NOMO-1 (cell line): ENCODE measurements around the gene LUZP1.
"Not testable (repeated sequence)": the region's sequence is repeated elsewhere in the genome, so short reads cannot be mapped to it uniquely, and the experiment has no call there.

Experiments used
- DNase-seq, 2 experiments: peaks; one replicate each; lab custom pipeline; 2025; ENCODE audit not compliant: unreplicated experiment in 2 of 2; lab: John Stamatoyannopoulos, UW

LUZP1 gene

GRCh38 chr1:23188936-23189452 lies 20.3 kb upstream of the LUZP1 start:
- DNase-seq = not testable (repeated sequence)

GRCh38 chr1:23188434-23188884 lies 19.8 kb upstream of the LUZP1 start:
- no peak for DNase-seq

- DNase-seq = no peak
Measured at GRCh38 chr1:23187637-23188036, 19.0 kb upstream of the LUZP1 start.

- no peak for DNase-seq
Measured at GRCh38 chr1:23185381-23185780, 16.7 kb upstream of the LUZP1 start.

GRCh38 chr1:23184212-23184934 lies 15.7 kb upstream of the LUZP1 start:
- peak; percentile 23 to 37 for DNase-seq

GRCh38 chr1:23179862-23180261 lies 11.2 kb upstream of the LUZP1 start:
- no peak for DNase-seq

GRCh38 chr1:23178950-23179349 lies 10.3 kb upstream of the LUZP1 start:
- DNase-seq = peak in 1 of 2 experiments; percentile 11

GRCh38 chr1:23178414-23178813 lies 9.8 kb upstream of the LUZP1 start:
- DNase-seq = no peak

GRCh38 chr1:23177438-23178380 lies 9.1 kb upstream of the LUZP1 start:
- peak in 1 of 2 experiments; percentile 21 for DNase-seq

- no peak for DNase-seq
Measured at GRCh38 chr1:23177031-23177430, 8.4 kb upstream of the LUZP1 start.

GRCh38 chr1:23174426-23175110 lies 5.9 kb upstream of the LUZP1 start:
- no peak for DNase-seq

GRCh38 chr1:23171181-23171755 lies 2.6 kb upstream of the LUZP1 start:
- no peak for DNase-seq

- DNase-seq = peak; percentile 80 to 92
Measured at GRCh38 chr1:23169727-23170335, 1.2 kb upstream of the LUZP1 start.

GRCh38 chr1:23169195-23169575 lies 529 bp upstream of the LUZP1 start:
- DNase-seq = no peak

- peak; percentile 23 to 32 for DNase-seq
Measured at GRCh38 chr1:23168079-23168444, 594 bp downstream of the LUZP1 start.

GRCh38 chr1:23167353-23168078 lies 1.1 kb downstream of the LUZP1 start:
- peak; percentile 23 to 41 for DNase-seq

GRCh38 chr1:23166854-23167253 lies 1.8 kb downstream of the LUZP1 start:
- DNase-seq = no peak

- no peak for DNase-seq
Measured at GRCh38 chr1:23163395-23163794, 5.3 kb downstream of the LUZP1 start.
